ENCODE results near the gene MRPS15.
"Not testable (repeated sequence)": the region's sequence is repeated elsewhere in the genome, so short reads cannot be mapped to it uniquely, and the experiment has no call there.

The MRPS15 gene

GRCh38 chr1:36482724-36483388, 18.7 kb upstream of the MRPS15 start, which contains the start of gene CSF3R:
CSF3R (minus strand) TSS chr1:36482913; CDS start chr1:36479496, 3,417 bp downstream.
- no peak for DNase-seq

- DNase-seq = no peak
Measured at GRCh38 chr1:36481771-36482723, 17.9 kb upstream of the MRPS15 start.

GRCh38 chr1:36481091-36481490, 16.9 kb upstream of the MRPS15 start:
- DNase-seq = no peak

GRCh38 chr1:36480161-36480560, 16.0 kb upstream of the MRPS15 start:
- DNase-seq = no peak

- DNase-seq = no peak
Measured at GRCh38 chr1:36479505-36480051, 15.4 kb upstream of the MRPS15 start.

GRCh38 chr1:36477615-36478014, 13.4 kb upstream of the MRPS15 start:
- DNase-seq = not testable (repeated sequence)

GRCh38 chr1:36476945-36477344, 12.8 kb upstream of the MRPS15 start:
- no peak for DNase-seq

- DNase-seq = no peak
Measured at GRCh38 chr1:36475910-36476604, 11.9 kb upstream of the MRPS15 start.

GRCh38 chr1:36475341-36475740, 11.2 kb upstream of the MRPS15 start:
- no peak for DNase-seq

- no peak for DNase-seq
Measured at GRCh38 chr1:36472656-36473055, 8.5 kb upstream of the MRPS15 start.

GRCh38 chr1:36471830-36472641, 7.9 kb upstream of the MRPS15 start:
- DNase-seq = no peak

- no peak for DNase-seq
Measured at GRCh38 chr1:36469163-36469562, 5.0 kb upstream of the MRPS15 start.

GRCh38 chr1:36467700-36468455, 3.7 kb upstream of the MRPS15 start:
- no peak for DNase-seq

GRCh38 chr1:36467027-36467410, 2.8 kb upstream of the MRPS15 start:
- no peak for DNase-seq

- no peak for DNase-seq
Measured at GRCh38 chr1:36466370-36467026, 2.3 kb upstream of the MRPS15 start.

- no peak for DNase-seq
Measured at GRCh38 chr1:36465731-36466369, 1.7 kb upstream of the MRPS15 start.

- DNase-seq = no peak
Measured at GRCh38 chr1:36464605-36465393, 615 bp upstream of the MRPS15 start.

- DNase-seq = no peak
Measured at GRCh38 chr1:36463463-36463802, 751 bp downstream of the MRPS15 start.

GRCh38 chr1:36458910-36459309, 5.3 kb downstream of the MRPS15 start:
- no peak for DNase-seq

- no peak for DNase-seq
Measured at GRCh38 chr1:36457691-36458090, 6.5 kb downstream of the MRPS15 start.
